Measurements from ENCODE around the gene MYO7A.

DNA sequence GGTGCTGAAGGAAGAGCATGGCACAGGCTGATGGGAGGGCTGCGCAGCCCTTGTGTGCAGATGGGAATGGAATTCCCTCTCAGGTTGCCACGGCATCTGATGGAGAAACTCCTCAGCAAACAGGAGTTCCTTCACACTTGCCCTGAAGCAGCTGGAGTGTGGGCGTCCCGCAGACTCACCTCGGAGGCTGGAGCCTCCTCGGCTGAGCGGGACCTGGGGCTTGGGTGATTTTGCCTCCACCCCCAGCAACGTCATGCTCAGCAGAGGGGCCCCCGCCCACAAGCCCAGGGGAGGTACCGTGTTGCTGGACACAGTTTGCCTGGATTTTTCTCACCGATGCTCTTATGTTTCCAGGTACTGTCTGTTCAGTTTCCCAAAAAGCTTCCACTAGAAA lies 63.4 kb downstream of the MYO7A start:
- TF ChIP-seq POLR2A (IDR thresholded peaks at IDR 0.05): no peak
- TF ChIP-seq, protein P1, sequence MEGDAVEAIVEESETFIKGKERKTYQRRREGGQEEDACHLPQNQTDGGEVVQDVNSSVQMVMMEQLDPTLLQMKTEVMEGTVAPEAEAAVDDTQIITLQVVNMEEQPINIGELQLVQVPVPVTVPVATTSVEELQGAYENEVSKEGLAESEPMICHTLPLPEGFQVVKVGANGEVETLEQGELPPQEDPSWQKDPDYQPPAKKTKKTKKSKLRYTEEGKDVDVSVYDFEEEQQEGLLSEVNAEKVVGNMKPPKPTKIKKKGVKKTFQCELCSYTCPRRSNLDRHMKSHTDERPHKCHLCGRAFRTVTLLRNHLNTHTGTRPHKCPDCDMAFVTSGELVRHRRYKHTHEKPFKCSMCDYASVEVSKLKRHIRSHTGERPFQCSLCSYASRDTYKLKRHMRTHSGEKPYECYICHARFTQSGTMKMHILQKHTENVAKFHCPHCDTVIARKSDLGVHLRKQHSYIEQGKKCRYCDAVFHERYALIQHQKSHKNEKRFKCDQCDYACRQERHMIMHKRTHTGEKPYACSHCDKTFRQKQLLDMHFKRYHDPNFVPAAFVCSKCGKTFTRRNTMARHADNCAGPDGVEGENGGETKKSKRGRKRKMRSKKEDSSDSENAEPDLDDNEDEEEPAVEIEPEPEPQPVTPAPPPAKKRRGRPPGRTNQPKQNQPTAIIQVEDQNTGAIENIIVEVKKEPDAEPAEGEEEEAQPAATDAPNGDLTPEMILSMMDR (IDR thresholded peaks at IDR 0.05): no peak

Measured in thyroid gland (tissue), 4 donors.